Measurements from ENCODE around the gene NKX2-3. TPM values are rescaled to one million over a fixed set of nuclear protein-coding genes. Genes with fewer than 3 reads are reported as not detected.

NKX2-3 gene
- total and polyA plus RNA-seq, 2 donors, result 0.05 to 0.09 TPM

- Histone ChIP-seq H3K36me3 (ENCODE audit: control insufficient read depth in 2 of 2, insufficient read depth in 2 of 2, low read length in 1 of 2) (no peaks in the 10 kb centered on the region), H3K27ac (ENCODE audit: low read depth in 1 of 2, low read length in 1 of 2) (no peak overlapping the region), H3K4me3 (ENCODE audit: low read length in 2 of 2) (no peak overlapping the region), H3K9me3 (ENCODE audit: control insufficient read depth in 2 of 2, insufficient read depth in 1 of 2, low read length in 1 of 2) (peaks cover 2 to 5% of the 10 kb centered on the region in 2 donors), H3K27me3 (ENCODE audit: control insufficient read depth in 2 of 2, insufficient read depth in 1 of 2, low read length in 1 of 2) (peaks cover 87 to 97% of the 10 kb centered on the region in 2 donors), H3K4me1 (ENCODE audit: control insufficient read depth in 2 of 2, insufficient read depth in 2 of 2, low read length in 2 of 2) (peaks cover 0 to 8% of the 10 kb centered on the region in 2 donors)
- no peak for DNase-seq (ENCODE audit: low read depth in 6 of 9, low spot score in 9 of 9)
- 25% methylated on average over 64 of the region's 64 CpGs for WGBS
Observed at GRCh38 chr10:99537086-99537988, 4.6 kb downstream of the NKX2-3 start.

- Histone ChIP-seq H3K27me3 (ENCODE audit: control insufficient read depth in 2 of 2, insufficient read depth in 1 of 2, low read length in 1 of 2) (peaks cover 78 to 97% of the 10 kb centered on the region in 2 donors), H3K27ac (ENCODE audit: low read depth in 1 of 2, low read length in 1 of 2) (no peak overlapping the region), H3K4me1 (ENCODE audit: control insufficient read depth in 2 of 2, insufficient read depth in 2 of 2, low read length in 2 of 2) (peaks cover 0 to 4% of the 10 kb centered on the region in 2 donors), H3K4me3 (ENCODE audit: low read length in 2 of 2) (no peak overlapping the region), H3K36me3 (ENCODE audit: control insufficient read depth in 2 of 2, insufficient read depth in 2 of 2, low read length in 1 of 2) (no peaks in the 10 kb centered on the region), H3K9me3 (ENCODE audit: control insufficient read depth in 2 of 2, insufficient read depth in 1 of 2, low read length in 1 of 2) (peaks cover 0 to under 1% of the 10 kb centered on the region in 2 donors)
- 89% methylated on average over 10 of the region's 10 CpGs for WGBS
- no peak for DNase-seq (ENCODE audit: low read depth in 6 of 9, low spot score in 9 of 9)
Observed at GRCh38 chr10:99537989-99538917, 5.5 kb downstream of the NKX2-3 start.

GRCh38 chr10:99539120-99539519, 6.4 kb downstream of the NKX2-3 start:
- Histone ChIP-seq H3K27ac (ENCODE audit: low read depth in 1 of 2, low read length in 1 of 2) (no peak overlapping the region), H3K9me3 (ENCODE audit: control insufficient read depth in 2 of 2, insufficient read depth in 1 of 2, low read length in 1 of 2) (no peaks in the 10 kb centered on the region), H3K4me1 (ENCODE audit: control insufficient read depth in 2 of 2, insufficient read depth in 2 of 2, low read length in 2 of 2) (peaks cover 0 to 4% of the 10 kb centered on the region in 2 donors), H3K27me3 (ENCODE audit: control insufficient read depth in 2 of 2, insufficient read depth in 1 of 2, low read length in 1 of 2) (peaks cover 70 to 94% of the 10 kb centered on the region in 2 donors), H3K36me3 (ENCODE audit: control insufficient read depth in 2 of 2, insufficient read depth in 2 of 2, low read length in 1 of 2) (no peaks in the 10 kb centered on the region), H3K4me3 (ENCODE audit: low read length in 2 of 2) (no peak overlapping the region)
- no peak for DNase-seq (ENCODE audit: low read depth in 6 of 9, low spot score in 9 of 9)
- WGBS, result 95% methylated on average over 6 of the region's 6 CpGs

- DNase-seq (ENCODE audit: low read depth in 6 of 9, low spot score in 9 of 9), result no peak
- 46% methylated on average over 1 of the region's 1 CpG for WGBS
Observed at GRCh38 chr10:99539820-99540219, 7.1 kb downstream of the NKX2-3 start.

GRCh38 chr10:99540306-99540656, 7.5 kb downstream of the NKX2-3 start:
- H3K36me3 ChIP-seq (ENCODE audit: control insufficient read depth in 2 of 2, insufficient read depth in 2 of 2, low read length in 1 of 2), result no peaks in the 10 kb centered on the region
- 2% methylated on average over 28 of the region's 28 CpGs for WGBS
- H3K4me3 ChIP-seq (ENCODE audit: low read length in 2 of 2), result no peak overlapping the region
- H3K9me3 ChIP-seq (ENCODE audit: control insufficient read depth in 2 of 2, insufficient read depth in 1 of 2, low read length in 1 of 2), result no peaks in the 10 kb centered on the region
- peaks cover 61 to 93% of the 10 kb centered on the region in 2 donors for H3K27me3 ChIP-seq (ENCODE audit: control insufficient read depth in 2 of 2, insufficient read depth in 1 of 2, low read length in 1 of 2)
- H3K4me1 ChIP-seq (ENCODE audit: control insufficient read depth in 2 of 2, insufficient read depth in 2 of 2, low read length in 2 of 2), result no peaks in the 10 kb centered on the region
- no peak for DNase-seq (ENCODE audit: low read depth in 6 of 9, low spot score in 9 of 9)
- H3K27ac ChIP-seq (ENCODE audit: low read depth in 1 of 2, low read length in 1 of 2), result no peak overlapping the region

More at GRCh38 chr10:99539820-99540219, 7.1 kb downstream of the NKX2-3 start:
- no peak overlapping the region for H3K4me3 ChIP-seq (ENCODE audit: low read length in 2 of 2)
- no peaks in the 10 kb centered on the region for H3K36me3 ChIP-seq (ENCODE audit: control insufficient read depth in 2 of 2, insufficient read depth in 2 of 2, low read length in 1 of 2)
- H3K27me3 ChIP-seq (ENCODE audit: control insufficient read depth in 2 of 2, insufficient read depth in 1 of 2, low read length in 1 of 2), result peaks cover 64 to 94% of the 10 kb centered on the region in 2 donors
- no peaks in the 10 kb centered on the region for H3K9me3 ChIP-seq (ENCODE audit: control insufficient read depth in 2 of 2, insufficient read depth in 1 of 2, low read length in 1 of 2)
- peaks cover 0 to 2% of the 10 kb centered on the region in 2 donors for H3K4me1 ChIP-seq (ENCODE audit: control insufficient read depth in 2 of 2, insufficient read depth in 2 of 2, low read length in 2 of 2)
- no peak overlapping the region for H3K27ac ChIP-seq (ENCODE audit: low read depth in 1 of 2, low read length in 1 of 2)

GRCh38 chr10:99540657-99541531, 8.2 kb downstream of the NKX2-3 start:
- no peaks in the 10 kb centered on the region for H3K9me3 ChIP-seq (ENCODE audit: control insufficient read depth in 2 of 2, insufficient read depth in 1 of 2, low read length in 1 of 2)
- no peak overlapping the region for H3K4me3 ChIP-seq (ENCODE audit: low read length in 2 of 2)
- peaks cover 55 to 91% of the 10 kb centered on the region in 2 donors for H3K27me3 ChIP-seq (ENCODE audit: control insufficient read depth in 2 of 2, insufficient read depth in 1 of 2, low read length in 1 of 2)
- DNase-seq (ENCODE audit: low read depth in 6 of 9, low spot score in 9 of 9), result no peak
- no peak overlapping the region for H3K27ac ChIP-seq (ENCODE audit: low read depth in 1 of 2, low read length in 1 of 2)
- H3K36me3 ChIP-seq (ENCODE audit: control insufficient read depth in 2 of 2, insufficient read depth in 2 of 2, low read length in 1 of 2), result no peaks in the 10 kb centered on the region
- WGBS, result 8% methylated on average over 49 of the region's 49 CpGs
- no peaks in the 10 kb centered on the region for H3K4me1 ChIP-seq (ENCODE audit: control insufficient read depth in 2 of 2, insufficient read depth in 2 of 2, low read length in 2 of 2)

GRCh38 chr10:99544322-99544721, 11.6 kb downstream of the NKX2-3 start:
- no peak overlapping the region for H3K4me3 ChIP-seq (ENCODE audit: low read length in 2 of 2)
- H3K27ac ChIP-seq (ENCODE audit: low read depth in 1 of 2, low read length in 1 of 2), result no peak overlapping the region
- no peaks in the 10 kb centered on the region for H3K9me3 ChIP-seq (ENCODE audit: control insufficient read depth in 2 of 2, insufficient read depth in 1 of 2, low read length in 1 of 2)
- DNase-seq (ENCODE audit: low read depth in 6 of 9, low spot score in 9 of 9), result no peak
- 100% methylated on average over 1 of the region's 1 CpG for WGBS
- H3K4me1 ChIP-seq (ENCODE audit: control insufficient read depth in 2 of 2, insufficient read depth in 2 of 2, low read length in 2 of 2), result no peaks in the 10 kb centered on the region
- H3K36me3 ChIP-seq (ENCODE audit: control insufficient read depth in 2 of 2, insufficient read depth in 2 of 2, low read length in 1 of 2), result no peaks in the 10 kb centered on the region
- peaks cover 21 to 70% of the 10 kb centered on the region in 2 donors for H3K27me3 ChIP-seq (ENCODE audit: control insufficient read depth in 2 of 2, insufficient read depth in 1 of 2, low read length in 1 of 2)

- H3K27ac ChIP-seq (ENCODE audit: low read depth in 1 of 2, low read length in 1 of 2), result no peak overlapping the region
- no peak for DNase-seq (ENCODE audit: low read depth in 6 of 9, low spot score in 9 of 9)
- H3K4me1 ChIP-seq (ENCODE audit: control insufficient read depth in 2 of 2, insufficient read depth in 2 of 2, low read length in 2 of 2), result no peaks in the 10 kb centered on the region
- no peaks in the 10 kb centered on the region for H3K9me3 ChIP-seq (ENCODE audit: control insufficient read depth in 2 of 2, insufficient read depth in 1 of 2, low read length in 1 of 2)
- no peaks in the 10 kb centered on the region for H3K36me3 ChIP-seq (ENCODE audit: control insufficient read depth in 2 of 2, insufficient read depth in 2 of 2, low read length in 1 of 2)
- H3K4me3 ChIP-seq (ENCODE audit: low read length in 2 of 2), result no peak overlapping the region
- 94% methylated on average over 2 of the region's 2 CpGs for WGBS
- peaks cover 5 to 42% of the 10 kb centered on the region in 2 donors for H3K27me3 ChIP-seq (ENCODE audit: control insufficient read depth in 2 of 2, insufficient read depth in 1 of 2, low read length in 1 of 2)
Observed at GRCh38 chr10:99548041-99548530, 15.3 kb downstream of the NKX2-3 start.

Measured in thymus (tissue), 11 donors.